Astrocyte (in vitro differentiated cells and primary cell): ENCODE results near the gene SERPINF2. TPM values are rescaled to one million over a fixed set of nuclear protein-coding genes. Genes with fewer than 3 reads are reported as not detected.

Source experiments
- DNase-seq: peaks from one replicate; pipeline ENCODE4 v3.0.0-alpha.2; 2010; ENCODE audit warnings: low read depth
- FAIRE-seq: peaks from 2 replicates; lab custom pipeline; 2011; peaks lifted over from hg19 to GRCh38; lab: Jason Lieb, UNC
- H2AFZ ChIP-seq: 2 replicates; pipeline ENCODE4 v1.6.0; 2012; ENCODE audit warnings: low read depth, low read length, inconsistent platforms
- H3K27ac ChIP-seq: 2 replicates; pipeline ENCODE4 v1.5.1; 2011; ENCODE audit warnings: low read depth, low read length, inconsistent platforms
- H3K27me3 ChIP-seq: 2 replicates; pipeline ENCODE4 v1.6.0; 2011; ENCODE audit warnings: low read length, inconsistent platforms; ENCODE audit not compliant: insufficient read depth
- H3K36me3 ChIP-seq: 2 replicates; pipeline ENCODE4 v1.5.1; 2011; ENCODE audit warnings: low read length, inconsistent platforms; ENCODE audit not compliant: insufficient read depth
- H3K4me1 ChIP-seq: 2 replicates; pipeline ENCODE4 v1.5.1; 2011; ENCODE audit warnings: low read length, inconsistent platforms; ENCODE audit not compliant: insufficient read depth
- H3K4me2 ChIP-seq: 2 replicates; pipeline ENCODE4 v1.6.0; 2012; ENCODE audit warnings: low read length, inconsistent platforms
- H3K4me3 ChIP-seq: 2 replicates; pipeline ENCODE4 v1.5.1; 2011; ENCODE audit warnings: low read depth, mild to moderate bottlenecking, low read length, inconsistent platforms; ENCODE audit not compliant: insufficient read depth
- H3K79me2 ChIP-seq: 2 replicates; pipeline ENCODE4 v1.6.0; 2012; ENCODE audit warnings: mild to moderate bottlenecking, low read length, inconsistent platforms; ENCODE audit not compliant: insufficient read depth
- H3K9ac ChIP-seq: 2 replicates; pipeline ENCODE4 v1.6.0; 2012; ENCODE audit warnings: mild to moderate bottlenecking, low read length, inconsistent platforms
- H3K9me3 ChIP-seq: 2 replicates; pipeline ENCODE4 v1.5.1; 2012; ENCODE audit warnings: low read depth, mild to moderate bottlenecking, low read length, inconsistent platforms; ENCODE audit not compliant: insufficient read depth
- H4K20me1 ChIP-seq: 2 replicates; pipeline ENCODE4 v1.6.0; 2012; ENCODE audit warnings: low read length, inconsistent platforms; ENCODE audit not compliant: insufficient read depth
- H3K27ac Mint-ChIP-seq: one replicate; pipeline ENCODE4 v1.8.0; 2021; ENCODE audit warnings: mild to moderate bottlenecking, mixed read lengths; ENCODE audit not compliant: unreplicated experiment
- H3K27me3 Mint-ChIP-seq: one replicate; pipeline ENCODE4 v1.8.0; 2021; ENCODE audit warnings: low read depth, mixed read lengths; ENCODE audit not compliant: unreplicated experiment
- H3K36me3 Mint-ChIP-seq: one replicate; pipeline ENCODE4 v1.8.0; 2021; ENCODE audit warnings: low read depth, mixed read lengths; ENCODE audit not compliant: unreplicated experiment
- H3K4me1 Mint-ChIP-seq: one replicate; pipeline ENCODE4 v1.8.0; 2021; ENCODE audit warnings: low read depth, mixed read lengths; ENCODE audit not compliant: unreplicated experiment
- H3K4me3 Mint-ChIP-seq: one replicate; pipeline ENCODE4 v1.8.0; 2021; ENCODE audit warnings: mild to moderate bottlenecking, moderate library complexity, mixed read lengths; ENCODE audit not compliant: unreplicated experiment
- H3K9me3 Mint-ChIP-seq: one replicate; pipeline ENCODE4 v1.8.0; 2021; ENCODE audit warnings: mild to moderate bottlenecking, mixed read lengths; ENCODE audit not compliant: unreplicated experiment
- CTCF ChIP-seq: IDR thresholded peaks from 2 replicates; pipeline ENCODE4 v1.5.1; 2011; ENCODE audit warnings: low read depth, mild to moderate bottlenecking, inconsistent platforms, low read length, moderate library complexity; ENCODE audit not compliant: insufficient read depth
- EZH2 ChIP-seq: IDR thresholded peaks from 2 replicates; pipeline ENCODE4 v1.6.1; 2012; ENCODE audit warnings: mild to moderate bottlenecking, low read length, inconsistent platforms; ENCODE audit not compliant: insufficient read depth
- total RNA-seq: library from RNA; stranded (reverse); gene quantifications from 2 replicates; pipeline ENCODE4 v1.2.1, GENCODE V29; 2021

SERPINF2 gene
- total RNA-seq, 1 donor from 2014 or later = 0.11 TPM

GRCh38 chr17:1758807-1759206 is 16.1 kb downstream of the SERPINF2 start:
- H3K4me2 ChIP-seq = no peak overlapping the region
- no peaks in the 10 kb centered on the region for H4K20me1 ChIP-seq
- no peak for TF ChIP-seq EZH2
- no peak for TF ChIP-seq CTCF
- no peak overlapping the region for H3K27ac ChIP-seq
- Mint-ChIP-seq H3K4me3 (no peak overlapping the region), H3K9me3 (no peaks in the 10 kb centered on the region), H3K27me3 (peaks cover 10% of the 10 kb centered on the region), H3K36me3 (no peaks in the 10 kb centered on the region), H3K4me1 (peaks cover 8% of the 10 kb centered on the region), H3K27ac (no peak overlapping the region)
- no peaks in the 10 kb centered on the region for H3K9me3 ChIP-seq
- H2AFZ ChIP-seq = no peak overlapping the region
- no peak overlapping the region for H3K9ac ChIP-seq
- DNase-seq = no peak
- no peaks in the 10 kb centered on the region for H3K36me3 ChIP-seq
- no peak for FAIRE-seq
- H3K79me2 ChIP-seq = no peaks in the 10 kb centered on the region
- H3K27me3 ChIP-seq = peaks cover under 1% of the 10 kb centered on the region
- H3K4me1 ChIP-seq = peaks cover 23% of the 10 kb centered on the region
- H3K4me3 ChIP-seq = no peak overlapping the region

- Histone ChIP-seq H3K27me3 (no peaks in the 10 kb centered on the region), H2AFZ (no peak overlapping the region), H4K20me1 (no peaks in the 10 kb centered on the region), H3K4me3 (no peak overlapping the region), H3K9me3 (no peaks in the 10 kb centered on the region), H3K9ac (no peak overlapping the region), H3K36me3 (no peaks in the 10 kb centered on the region), H3K27ac (no peak overlapping the region), H3K79me2 (no peaks in the 10 kb centered on the region), H3K4me2 (no peak overlapping the region), H3K4me1 (peaks cover 27% of the 10 kb centered on the region)
- Mint-ChIP-seq H3K4me3 (no peak overlapping the region), H3K4me1 (peaks cover 12% of the 10 kb centered on the region), H3K36me3 (no peaks in the 10 kb centered on the region), H3K27me3 (peaks cover 7% of the 10 kb centered on the region), H3K27ac (no peak overlapping the region), H3K9me3 (no peaks in the 10 kb centered on the region)
- FAIRE-seq (no peak), DNase-seq (no peak)
- TF ChIP-seq EZH2 = no peak
- TF ChIP-seq CTCF = no peak
These were observed 16.9 kb downstream of the SERPINF2 start for GRCh38 chr17:1759529-1759928.

GRCh38 chr17:1762233-1762900 is 19.7 kb downstream of the SERPINF2 start:
- no peaks in the 10 kb centered on the region for H3K27me3 ChIP-seq
- no peak for TF ChIP-seq EZH2
- TF ChIP-seq CTCF = no peak
- H3K27ac ChIP-seq = peak overlapping the region; percentile 9
- FAIRE-seq (no peak), DNase-seq (peak; percentile 52)
- H4K20me1 ChIP-seq = no peaks in the 10 kb centered on the region
- Mint-ChIP-seq H3K9me3 (no peaks in the 10 kb centered on the region), H3K36me3 (no peaks in the 10 kb centered on the region), H3K4me3 (peak overlapping the region; percentile 78), H3K4me1 (peaks cover 12% of the 10 kb centered on the region), H3K27ac (no peak overlapping the region), H3K27me3 (no peaks in the 10 kb centered on the region)
- no peak overlapping the region for H3K4me3 ChIP-seq
- H3K79me2 ChIP-seq = no peaks in the 10 kb centered on the region
- H3K36me3 ChIP-seq = no peaks in the 10 kb centered on the region
- H2AFZ ChIP-seq = peak overlapping the region; percentile 83
- H3K4me1 ChIP-seq = peaks cover 29% of the 10 kb centered on the region
- no peaks in the 10 kb centered on the region for H3K9me3 ChIP-seq
- peak overlapping the region; percentile 62 for H3K9ac ChIP-seq
- H3K4me2 ChIP-seq = peak overlapping the region; percentile 79
